D341Med (cell line): ENCODE measurements around the gene UCP3.
"Not testable (repeated sequence)": the region's sequence is repeated elsewhere in the genome, so short reads cannot be mapped to it uniquely, and the experiment has no call there.

Experiments used
- DNase-seq: peaks from one replicate; pipeline ENCODE4 v3.0.0; 2012; ENCODE audit warnings: low spot score

The UCP3 gene

GRCh38 chr11:74000307-74001133 is 8.4 kb downstream of the UCP3 start:
- DNase-seq, result peak; percentile 9

DNA sequence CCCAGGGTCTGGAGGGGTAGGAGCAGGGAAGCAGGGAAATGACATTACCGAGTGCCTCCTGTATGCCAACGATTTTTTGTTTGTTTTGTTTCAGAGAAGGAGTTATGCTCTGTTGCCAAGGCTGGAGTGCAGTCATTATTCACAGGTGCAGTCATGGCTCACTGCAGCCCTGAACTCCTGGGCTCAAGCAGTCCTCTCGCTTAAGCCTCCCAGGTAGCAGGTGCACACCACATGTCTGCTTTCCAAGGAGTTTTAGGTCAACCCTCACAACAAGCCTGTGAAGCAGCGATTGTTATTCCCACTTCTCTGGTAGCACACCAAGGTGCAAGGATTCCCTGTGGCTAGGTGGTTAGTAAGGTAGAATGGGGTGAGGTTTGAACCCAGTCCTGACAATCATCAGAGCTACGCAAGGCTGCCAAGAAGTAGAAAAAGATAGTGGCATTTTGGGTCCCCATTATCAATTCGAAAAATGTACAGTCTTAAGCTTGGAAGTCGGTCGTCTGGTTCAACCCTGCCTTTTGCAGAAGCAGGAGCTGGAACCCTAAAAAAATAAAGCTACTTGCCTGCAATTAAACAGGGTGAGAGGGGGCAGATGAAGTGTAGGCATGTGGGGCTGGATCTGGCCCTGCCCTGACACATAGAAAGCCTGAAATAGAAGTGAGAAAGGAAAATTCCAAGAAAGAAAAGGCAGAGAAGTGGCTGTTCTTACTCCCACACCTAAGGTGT is 9.1 kb downstream of the UCP3 start:
- DNase-seq, result peak; percentile 4

DNA sequence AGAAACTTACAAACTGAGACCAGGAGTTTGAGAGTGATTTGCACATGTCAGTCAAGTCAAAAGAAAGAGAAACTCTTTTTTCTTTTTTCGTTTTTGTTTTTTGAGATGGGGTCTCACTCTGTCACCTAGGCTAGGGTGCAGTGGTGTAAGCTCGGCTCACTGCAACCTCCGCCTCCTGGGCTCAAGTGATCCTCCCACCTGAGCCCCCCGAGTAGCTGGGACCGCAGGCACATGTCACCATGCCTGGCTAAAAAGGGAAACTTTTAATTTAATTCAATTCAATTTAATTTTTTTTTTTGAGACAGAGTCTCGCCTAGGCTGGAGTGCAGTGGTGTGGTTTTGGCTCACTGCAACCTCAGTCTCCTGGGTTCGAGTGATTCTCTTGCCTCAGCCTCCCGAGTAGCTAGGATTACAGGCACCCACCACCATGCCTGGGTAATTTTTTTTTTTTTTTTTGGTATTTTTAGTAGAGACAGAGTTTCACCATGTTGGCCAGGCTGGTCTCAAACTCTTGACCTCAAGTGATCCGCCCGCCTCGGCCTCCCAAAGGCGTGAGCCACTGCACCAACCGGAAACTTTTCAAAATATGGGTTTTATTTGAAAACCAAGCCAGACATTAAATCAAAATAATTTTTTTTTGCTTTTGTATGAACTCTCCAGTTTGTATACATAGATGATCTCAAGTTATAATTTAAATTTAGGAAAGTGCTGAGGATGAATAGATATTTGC is 9.9 kb downstream of the UCP3 start:
- DNase-seq, result no peak

- no peak for DNase-seq
Measured at GRCh38 chr11:73997120-73997770, 11.6 kb downstream of the UCP3 start.

- DNase-seq, result no peak
Measured at GRCh38 chr11:73996161-73996747, 12.6 kb downstream of the UCP3 start.

- DNase-seq, result no peak
Measured at GRCh38 chr11:73995731-73996130, 13.2 kb downstream of the UCP3 start.

GRCh38 chr11:73995247-73995646 is 13.6 kb downstream of the UCP3 start:
- no peak for DNase-seq

DNA sequence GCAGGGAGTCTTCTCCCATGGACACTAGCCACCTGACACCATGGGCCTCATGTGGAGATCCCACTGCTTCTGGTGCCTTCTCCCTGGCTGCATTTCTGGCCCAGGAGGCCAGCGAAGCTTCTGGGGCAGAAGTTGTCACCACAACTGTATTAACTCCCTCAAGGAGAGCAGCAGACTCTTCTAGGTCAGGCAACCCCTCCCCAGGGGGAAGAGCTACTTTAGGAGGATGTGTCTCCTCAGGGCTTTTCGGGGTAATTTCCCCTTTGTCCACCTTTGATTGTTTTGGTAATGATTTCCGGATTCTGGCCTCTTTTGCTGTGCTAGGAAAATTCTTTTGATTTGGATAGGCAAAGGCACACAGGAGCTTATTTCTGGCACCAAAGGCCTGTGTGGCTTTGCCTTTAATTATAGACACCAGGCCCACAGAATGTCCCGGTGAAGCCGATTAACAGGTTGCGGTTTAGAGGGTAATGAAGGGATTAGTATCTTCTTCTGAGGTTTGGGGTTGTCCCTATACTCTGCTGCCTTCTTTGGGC is 17.3 kb downstream of the UCP3 start:
- DNase-seq, result peak; percentile 33

DNA sequence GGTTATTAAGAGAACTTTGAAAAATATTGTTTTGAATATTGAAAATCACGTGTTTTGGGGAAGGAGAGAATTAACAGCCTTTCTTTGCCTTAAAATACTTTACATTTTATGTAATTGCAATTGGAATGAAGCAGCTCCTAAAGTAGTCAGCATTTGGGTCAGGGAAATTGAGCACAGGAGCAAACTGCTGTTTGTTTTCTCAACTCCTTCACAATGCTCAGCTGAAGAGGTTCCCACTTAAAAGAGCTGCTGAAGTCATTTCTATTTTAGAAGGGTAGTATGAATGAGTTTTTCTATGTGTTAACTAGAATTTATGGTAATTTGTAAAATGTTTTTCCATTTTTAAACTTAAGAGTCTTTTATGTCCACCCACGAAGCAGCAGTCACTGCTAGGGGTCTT is 18.2 kb downstream of the UCP3 start:
- no peak for DNase-seq

- DNase-seq, result no peak
Measured at GRCh38 chr11:73989156-73989555, 19.7 kb downstream of the UCP3 start.

- DNase-seq, result no peak
Measured at GRCh38 chr11:73988227-73988626, 20.7 kb downstream of the UCP3 start.

- DNase-seq, result not testable (repeated sequence)
Measured at GRCh38 chr11:73985661-73986060, 23.2 kb downstream of the UCP3 start.

DNA sequence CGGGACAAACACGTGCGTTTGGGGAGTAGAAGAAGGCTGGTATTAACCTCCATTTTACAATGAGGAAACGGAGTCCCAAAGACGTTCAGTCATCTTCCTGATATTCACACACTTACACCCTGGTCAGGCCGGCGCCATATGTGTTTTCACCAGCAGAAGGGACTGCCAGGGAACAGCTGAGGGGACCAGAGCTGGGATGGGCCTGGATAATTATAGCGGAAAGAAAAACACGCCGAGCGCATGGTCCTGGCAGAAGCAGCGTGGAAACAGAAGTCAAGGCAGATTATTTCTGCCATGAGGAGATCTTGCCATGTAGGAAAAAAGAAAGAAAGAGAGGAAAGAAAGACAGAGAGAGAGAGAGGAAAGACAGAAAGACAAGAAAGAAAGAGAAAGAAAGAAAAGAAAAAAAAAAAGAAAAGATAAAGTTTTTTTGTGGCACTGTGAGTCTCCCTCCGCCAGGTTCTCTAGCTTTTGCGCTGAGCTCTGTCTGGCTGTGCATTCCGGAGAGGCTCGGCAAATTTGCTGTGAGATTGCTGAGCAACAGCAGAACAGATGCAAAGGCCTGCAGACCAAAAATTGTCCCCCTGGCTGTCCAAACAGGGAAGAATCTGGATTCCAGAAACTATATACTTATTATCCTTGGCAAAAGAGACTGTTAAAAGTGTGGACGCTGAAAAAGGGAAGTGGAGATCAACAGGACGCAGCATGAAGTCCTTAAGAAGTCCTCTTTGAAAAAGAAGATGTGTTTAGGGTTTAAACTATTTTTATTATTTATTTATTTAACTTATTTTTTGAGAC is 24.9 kb downstream of the UCP3 start:
- peak; percentile 6 for DNase-seq

GRCh38 chr11:73982990-73983740 is 25.7 kb downstream of the UCP3 start:
- peak; percentile 96 for DNase-seq

DNA sequence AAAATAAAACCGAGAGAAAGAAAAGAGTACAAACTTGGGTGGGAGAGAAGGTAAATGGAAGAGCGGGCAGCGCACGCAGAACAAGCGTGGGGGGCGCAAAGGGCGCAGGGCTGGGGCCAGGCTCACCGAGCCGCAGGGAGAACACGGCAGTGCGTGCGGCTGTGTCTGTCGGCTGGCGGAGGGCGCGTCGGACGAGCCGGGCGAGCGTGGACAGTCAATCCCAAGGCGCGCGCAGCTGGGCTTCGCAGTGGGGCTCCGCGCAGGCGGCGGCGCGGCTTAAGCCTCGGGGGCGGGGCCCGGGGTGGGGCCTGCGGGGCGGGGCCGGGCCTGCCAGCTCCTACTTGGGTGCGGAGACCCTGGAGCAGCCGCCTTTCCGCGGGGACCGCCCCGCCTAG is 26.3 kb downstream of the UCP3 start, which contains the start of gene UCP2:
Gene UCP2, minus strand, starts transcription at position 249 of the 395 bp plus-strand sequence. CDS start 4,465 bp downstream, outside the sequence.
- peak; percentile 97 for DNase-seq

- DNase-seq, result peak; percentile 5
Measured at GRCh38 chr11:73981051-73981805, 27.7 kb downstream of the UCP3 start.

DNA sequence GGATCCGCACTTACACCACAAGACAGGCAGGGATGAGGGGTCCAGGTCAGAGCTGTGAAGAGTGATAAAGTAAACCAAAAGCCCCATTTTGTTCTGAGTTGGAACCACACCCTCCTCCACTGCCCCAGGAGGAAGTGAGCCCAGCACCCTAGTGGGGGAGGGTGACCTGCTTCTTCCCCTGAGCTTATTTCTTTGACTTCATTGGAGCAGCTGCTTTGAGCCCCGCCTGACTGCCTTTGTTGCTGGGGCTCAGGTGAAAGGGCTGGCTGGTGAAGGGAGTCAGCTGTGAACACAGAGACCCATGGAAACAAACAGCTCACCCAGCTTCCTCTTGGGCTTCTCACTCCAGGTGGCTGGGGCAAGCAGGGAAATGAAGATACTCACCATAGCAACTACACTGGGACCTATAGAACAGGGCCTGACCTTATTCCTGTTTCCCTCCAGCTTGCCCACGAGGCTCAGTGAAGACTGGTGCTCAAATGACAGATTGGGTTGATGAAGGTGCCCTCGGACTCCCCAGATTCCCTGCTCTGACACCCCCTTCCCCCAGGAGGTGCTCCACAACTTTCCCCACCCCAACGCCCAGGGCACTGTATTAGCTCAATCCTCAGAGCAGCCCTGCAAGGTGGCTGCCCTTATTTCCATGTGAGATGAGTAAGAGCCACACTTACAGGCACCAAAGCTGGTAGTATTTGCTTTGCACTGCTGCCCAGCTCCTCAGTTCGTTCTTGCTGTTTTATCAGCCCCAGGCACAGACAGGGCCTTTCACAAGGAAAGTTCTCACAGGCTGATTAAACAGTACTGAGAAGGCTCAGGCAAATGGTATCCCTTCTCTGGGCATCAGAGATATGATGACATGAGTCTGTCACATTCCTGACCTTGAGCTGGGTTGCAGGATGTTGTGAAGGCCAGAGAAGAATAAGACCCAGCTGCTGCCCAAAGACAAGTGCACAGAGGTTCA is 28.6 kb downstream of the UCP3 start:
- peak; percentile 27 for DNase-seq

DNA sequence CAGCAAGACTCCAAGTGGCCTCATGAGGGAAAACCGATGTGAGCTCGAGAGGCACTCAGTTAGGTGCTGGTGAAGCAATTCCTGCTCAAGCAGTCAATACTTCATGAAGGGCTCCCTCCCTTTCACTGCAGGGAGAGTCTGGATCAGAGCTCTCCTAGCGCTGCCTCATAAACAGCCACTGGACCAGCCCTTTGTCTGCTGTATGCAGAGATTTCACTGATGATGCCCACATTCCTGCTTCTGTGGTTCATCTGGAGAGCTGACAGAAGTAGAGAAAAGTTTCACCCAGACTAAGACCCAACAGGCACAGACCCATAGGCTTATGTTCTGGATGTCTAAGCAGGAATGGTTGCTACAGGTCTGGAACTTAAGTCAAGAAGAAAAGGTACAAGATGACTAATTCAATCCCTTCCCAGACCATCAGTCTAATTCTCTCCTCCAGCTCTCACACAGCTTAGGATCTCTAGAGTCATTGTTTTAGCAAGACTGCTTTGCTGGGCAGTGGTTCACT is 30.3 kb downstream of the UCP3 start:
- no peak for DNase-seq
